IMR-90 (cell line): ENCODE data around the gene LTB4R2. TPM values are rescaled to one million over a fixed set of nuclear protein-coding genes. Genes with fewer than 3 reads are reported as not detected.

ENCODE experiments used
- ATAC-seq: fragments of 200-7000 bp; cut with Tn5 transposase; 2 replicates; pipeline ENCODE4 v1.9.1; 2020; ENCODE audit warnings: low read depth, mild to moderate bottlenecking, moderate library complexity
- BruUV-seq: library from RNA; stranded (reverse); fragments of 400-500 nt; replicated peaks from 2 replicates; lab custom pipeline; 2021; lab: Mats Ljungman, UMichigan
- CTCF ChIA-PET: fragments of 300-600 bp; formaldehyde crosslinking; extraction: SDS; loops from one replicate; lab custom pipeline; 2021; ENCODE audit warnings: antibody characterized with exemption; lab: Yijun Ruan, JAX
- POLR2A ChIA-PET: fragments of 300-600 bp; sonication (Branson Sonifier 250); formaldehyde crosslinking; loops from one replicate; lab custom pipeline; 2022; ENCODE audit warnings: antibody characterized with exemption; ENCODE audit not compliant: unreplicated experiment; lab: Charles Lee
- DNase-seq: peaks from one replicate; pipeline ENCODE4 v3.0.0; 2013
- H2AFZ ChIP-seq: replicated peaks from 2 replicates; pipeline ENCODE3; 2013; ENCODE audit warnings: low read length, mild to moderate bottlenecking; ENCODE audit not compliant: poor library complexity
- H2AK5ac ChIP-seq: 2 replicates; pipeline ENCODE4 v1.6.1; 2013; ENCODE audit warnings: low read depth, low read length, inconsistent platforms
- H2AK9ac ChIP-seq: replicated peaks from 2 replicates; pipeline ENCODE3; 2013; ENCODE audit warnings: mild to moderate bottlenecking, low read depth, low read length, moderate library complexity; ENCODE audit not compliant: poor library complexity
- H2BK120ac ChIP-seq: 2 replicates; pipeline ENCODE4 v1.6.1; 2013; ENCODE audit warnings: low read depth, low read length, inconsistent platforms
- H2BK15ac ChIP-seq: 3 replicates; pipeline ENCODE4 v1.6.1; 2013; ENCODE audit warnings: low read depth, low read length, inconsistent platforms
- H2BK20ac ChIP-seq: 2 replicates; pipeline ENCODE4 v1.6.1; 2013; ENCODE audit warnings: low read depth, mild to moderate bottlenecking, inconsistent platforms, low read length, moderate library complexity
- H2BK5ac ChIP-seq: 2 replicates; pipeline ENCODE4 v1.6.1; 2013; ENCODE audit warnings: mild to moderate bottlenecking, low read depth, low read length, inconsistent platforms; ENCODE audit not compliant: poor library complexity, severe bottlenecking
- H3K14ac ChIP-seq: replicated peaks from 2 replicates; pipeline ENCODE4 v1.6.1; 2013; ENCODE audit warnings: low read depth, low read length, inconsistent platforms
- H3K18ac ChIP-seq: 2 replicates; pipeline ENCODE4 v1.6.1; 2013; ENCODE audit warnings: low read depth, low read length, control low read depth
- H3K23ac ChIP-seq: 2 replicates; pipeline ENCODE4 v1.6.1; 2013; ENCODE audit warnings: low read depth, low read length, inconsistent platforms
- H3K27ac ChIP-seq: 2 replicates; pipeline ENCODE4 v1.5.1; 2013; ENCODE audit warnings: mild to moderate bottlenecking, control low read depth, low read length; ENCODE audit not compliant: insufficient read depth
- H3K27me3 ChIP-seq: 2 replicates; pipeline ENCODE4 v1.6.1; 2013; ENCODE audit warnings: low read length; ENCODE audit not compliant: control insufficient read depth, insufficient read depth
- H3K36me3 ChIP-seq: 2 replicates; pipeline ENCODE4 v1.6.1; 2013; ENCODE audit warnings: low read length, mixed read lengths; ENCODE audit not compliant: control insufficient read depth, insufficient read depth
- H3K4ac ChIP-seq: 2 replicates; pipeline ENCODE4 v1.6.1; 2013; ENCODE audit warnings: low read depth, low read length, inconsistent platforms
- H3K4me1 ChIP-seq: 2 replicates; pipeline ENCODE4 v1.6.1; 2013; ENCODE audit warnings: low read length, mixed read lengths; ENCODE audit not compliant: control insufficient read depth, insufficient read depth
- H3K4me2 ChIP-seq: 2 replicates; pipeline ENCODE4 v1.6.1; 2013; ENCODE audit warnings: low read depth, mild to moderate bottlenecking, control low read depth, low read length, moderate library complexity
- H3K4me3 ChIP-seq: 2 replicates; pipeline ENCODE4 v1.5.1; 2013; ENCODE audit warnings: low read depth, mild to moderate bottlenecking, control low read depth, low read length, moderate library complexity; ENCODE audit not compliant: insufficient read depth
- H3K56ac ChIP-seq: 2 replicates; pipeline ENCODE4 v1.6.1; 2013; ENCODE audit warnings: low read length, inconsistent platforms; ENCODE audit not compliant: insufficient read depth; ENCODE audit errors: extremely low read depth
- H3K79me1 ChIP-seq, 2 experiments: 2 replicates each; pipeline ENCODE4 v1.6.1; 2013; ENCODE audit warnings: low read length in 2 of 2, inconsistent platforms in 1 of 2, low read depth in 1 of 2
- H3K9ac ChIP-seq: 2 replicates; pipeline ENCODE4 v1.6.1; 2013; ENCODE audit warnings: low read depth, low read length, control low read depth
- H3K9me1 ChIP-seq: 2 replicates; pipeline ENCODE4 v1.6.1; 2013; ENCODE audit warnings: low read length, inconsistent platforms; ENCODE audit not compliant: insufficient read depth
- H3K9me3 ChIP-seq: 2 replicates; pipeline ENCODE4 v1.6.1; 2013; ENCODE audit warnings: low read length; ENCODE audit not compliant: control insufficient read depth, insufficient read depth
- H4K20me1 ChIP-seq: 2 replicates; pipeline ENCODE4 v1.6.1; 2013; ENCODE audit warnings: low read length, inconsistent platforms; ENCODE audit not compliant: insufficient read depth
- H4K5ac ChIP-seq: 2 replicates; pipeline ENCODE4 v1.6.1; 2013; ENCODE audit warnings: mild to moderate bottlenecking, low read depth, low read length, control low read depth
- H4K8ac ChIP-seq, 2 experiments: 2 replicates each; pipeline ENCODE4 v1.6.1; 2013; ENCODE audit warnings: low read depth in 2 of 2, low read length in 2 of 2, control low read depth in 1 of 2, inconsistent platforms in 1 of 2
- H4K91ac ChIP-seq: 2 replicates; pipeline ENCODE4 v1.6.1; 2013; ENCODE audit warnings: low read depth, low read length, inconsistent platforms; ENCODE audit not compliant: insufficient read depth
- CHD1 ChIP-seq: IDR thresholded peaks from 2 replicates; pipeline ENCODE4 v1.6.1; 2012; ENCODE audit warnings: low read depth, low read length, improper control_type of control experiment
- FOS ChIP-seq: fragments of 150-350 bp; IDR thresholded peaks from 2 replicates; pipeline ENCODE4 v1.6.1; 2016; ENCODE audit warnings: low read depth, low read length
- MAFK ChIP-seq: IDR thresholded peaks from 2 replicates; pipeline ENCODE4 v1.6.1; 2012; ENCODE audit warnings: low read depth, low read length, improper control_type of control experiment
- MXI1 ChIP-seq: IDR thresholded peaks from 2 replicates; pipeline ENCODE4 v1.6.1; 2012; ENCODE audit warnings: low read depth, mild to moderate bottlenecking, low read length, moderate library complexity, borderline replicate concordance
- RAD21 ChIP-seq: IDR thresholded peaks from 2 replicates; pipeline ENCODE4 v1.6.1; 2012; ENCODE audit warnings: low read length, improper control_type of control experiment
- RCOR1 ChIP-seq: IDR thresholded peaks from 2 replicates; pipeline ENCODE4 v1.6.1; 2012; ENCODE audit warnings: mild to moderate bottlenecking, low read length, improper control_type of control experiment; ENCODE audit not compliant: insufficient replicate concordance
- RFX5 ChIP-seq: IDR thresholded peaks from 2 replicates; pipeline ENCODE4 v1.8.0; 2012; ENCODE audit warnings: low read depth, mild to moderate bottlenecking, low read length, moderate library complexity
- WGBS, 2 experiments: methylation state at CpG; one replicate each; pipeline versions ENCODE4 v1.1.5 to v1.1.7; 2013; ENCODE audit warnings: missing lambda C conversion rate in 2 of 2; ENCODE audit not compliant: insufficient read length in 1 of 2; ENCODE audit errors: extremely low coverage in 2 of 2; 5-methylcytosine and 5-hydroxymethylcytosine counted together
- dilution Hi-C: fragments of 300-500 bp; cut with HindIII; formaldehyde crosslinking; loops from one replicate; pipeline ENCODE4 v1.14.3; 2018; ENCODE audit warnings: low sequenced_read_pairs; ENCODE audit not compliant: unreplicated experiment
- in situ Hi-C: fragments of 300-500 bp; cut with MboI; formaldehyde crosslinking; loops from 3 replicates; pipeline ENCODE4 v1.14.3; 2019; ENCODE audit warnings: low sequenced_read_pairs, inconsistent platforms, mixed read lengths
- intact Hi-C: fragments of 100-400 bp; cut with micrococcal nuclease; formaldehyde crosslinking; loops from 2 replicates; pipeline ENCODE4 v1.10.0; 2022
- polyA plus RNA-seq, 3 experiments: library from polyadenylated mRNA; depleted of rRNA; stranded (reverse); fragments of >200 nt; gene quantifications; 2 replicates each; pipeline ENCODE4 v1.2.3, GENCODE V29; 2012; ENCODE audit warnings: low replicate concordance in 1 of 3
- total RNA-seq: library from RNA; depleted of rRNA; stranded (reverse); fragments of >200 nt; gene quantifications from 2 replicates; pipeline ENCODE4 v1.2.3, GENCODE V29; 2012
- TF ChIP-seq, protein P1 (sequence below): fragments of 150-350 bp; IDR thresholded peaks from 2 replicates; pipeline ENCODE4 v1.6.1; 2017; ENCODE audit warnings: mild to moderate bottlenecking, antibody characterized with exemption, low read length, low read depth
- TF ChIP-seq, protein P2 (sequence below): fragments of 150-350 bp; IDR thresholded peaks from 2 replicates; pipeline ENCODE4 v1.6.1; 2016; ENCODE audit warnings: low read depth, mild to moderate bottlenecking, low read length, moderate library complexity, borderline replicate concordance

LTB4R2 gene
- total and polyA plus RNA-seq, 2 of the 4 experiments (the other 2 are of a cell fraction) = 0.72 to 1.7 TPM

GRCh38 chr14:24269910-24270536, 39.9 kb upstream of the LTB4R2 start:
- POLR2A ChIA-PET = no interaction called here
- no peak for DNase-seq
- intact Hi-C loops = loop anchor here (2.0 kb wide), 2 partner anchors 13 to 27 kb away; partner anchors contain the start of gene TINF2

More at GRCh38 chr14:24269910-24270536, 39.9 kb upstream of the LTB4R2 start:
- no peak overlapping the region for H3K9ac ChIP-seq
- TF ChIP-seq MAFK (no peak), CHD1 (no peak), RAD21 (no peak), FOS (no peak), RCOR1 (no peak), MXI1 (no peak), RFX5 (no peak)
- TF ChIP-seq, protein P1, sequence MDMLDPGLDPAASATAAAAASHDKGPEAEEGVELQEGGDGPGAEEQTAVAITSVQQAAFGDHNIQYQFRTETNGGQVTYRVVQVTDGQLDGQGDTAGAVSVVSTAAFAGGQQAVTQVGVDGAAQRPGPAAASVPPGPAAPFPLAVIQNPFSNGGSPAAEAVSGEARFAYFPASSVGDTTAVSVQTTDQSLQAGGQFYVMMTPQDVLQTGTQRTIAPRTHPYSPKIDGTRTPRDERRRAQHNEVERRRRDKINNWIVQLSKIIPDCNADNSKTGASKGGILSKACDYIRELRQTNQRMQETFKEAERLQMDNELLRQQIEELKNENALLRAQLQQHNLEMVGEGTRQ = no peak
- TF ChIP-seq, protein P2, sequence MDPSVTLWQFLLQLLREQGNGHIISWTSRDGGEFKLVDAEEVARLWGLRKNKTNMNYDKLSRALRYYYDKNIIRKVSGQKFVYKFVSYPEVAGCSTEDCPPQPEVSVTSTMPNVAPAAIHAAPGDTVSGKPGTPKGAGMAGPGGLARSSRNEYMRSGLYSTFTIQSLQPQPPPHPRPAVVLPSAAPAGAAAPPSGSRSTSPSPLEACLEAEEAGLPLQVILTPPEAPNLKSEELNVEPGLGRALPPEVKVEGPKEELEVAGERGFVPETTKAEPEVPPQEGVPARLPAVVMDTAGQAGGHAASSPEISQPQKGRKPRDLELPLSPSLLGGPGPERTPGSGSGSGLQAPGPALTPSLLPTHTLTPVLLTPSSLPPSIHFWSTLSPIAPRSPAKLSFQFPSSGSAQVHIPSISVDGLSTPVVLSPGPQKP = no peak
- H2AFZ ChIP-seq = no peak overlapping the region
- no peak for ATAC-seq
- H2BK5ac ChIP-seq = no peak overlapping the region
- CTCF ChIA-PET = interaction anchor here (0.8 to 2.0 kb wide), 3 partner anchors 8 to 28 kb away, joined by 3 to 11 read pairs (median 4); partner anchors contain the start of gene TINF2
- dilution Hi-C loops (no loop called here), in situ Hi-C loops (no loop called here)
- H3K27ac ChIP-seq = no peak overlapping the region
- H4K91ac ChIP-seq = no peak overlapping the region
- H2BK15ac ChIP-seq = no peak overlapping the region
- H3K14ac ChIP-seq = no peak overlapping the region
- no peak overlapping the region for H2AK5ac ChIP-seq
- WGBS, 2 experiments = 100% methylated on average over 5 of the region's 14 CpGs; no CpG with 5 or more reads in 1 of the 2 experiments
- H3K4ac ChIP-seq = no peak overlapping the region
- no peak overlapping the region for H2AK9ac ChIP-seq
- peaks cover 5% of the 10 kb centered on the region; the same call in 1 of the 2 replicates for H3K9me1 ChIP-seq
- no peak overlapping the region for H3K23ac ChIP-seq
- no peak overlapping the region for H4K8ac ChIP-seq
- peaks cover 9 to 27% of the 10 kb centered on the region in 2 experiments for H3K79me1 ChIP-seq
- H3K4me3 ChIP-seq = no peak overlapping the region
- no peak overlapping the region for H3K56ac ChIP-seq
- peaks cover 29% of the 10 kb centered on the region for H3K36me3 ChIP-seq
- no peak overlapping the region for H2BK20ac ChIP-seq
- no peak overlapping the region for H4K5ac ChIP-seq
- no peak overlapping the region for H3K18ac ChIP-seq
- no peak overlapping the region for H2BK120ac ChIP-seq
- H3K27me3 ChIP-seq = no peaks in the 10 kb centered on the region
- BruUV-seq = no TSS peak
- H4K20me1 ChIP-seq = no peaks in the 10 kb centered on the region
- peaks cover 5% of the 10 kb centered on the region; the same call in 1 of the 2 replicates for H3K4me1 ChIP-seq
- H3K9me3 ChIP-seq = no peaks in the 10 kb centered on the region
- H3K4me2 ChIP-seq = no peak overlapping the region
